Activated naive CD8-positive, alpha-beta T cell treated with anti-CD3 and anti-CD28 coated beads, Interleukin-2, amount 50 U/mL, for 24 hours (primary cell): Measurements from ENCODE around the gene ELOVL5.
A peak's percentile ranks its signal among the peaks of the same experiment; 100 is the strongest.

Experiments used
- ATAC-seq: fragments of 150-1000 bp; cut with Tn5 transposase; one replicate; pipeline ENCODE4 v1.10.0; 2021
- DNase-seq: peaks from one replicate; pipeline ENCODE4 v3.0.0; 2021
- H3K27ac Mint-ChIP-seq: one replicate; pipeline ENCODE4 v1.8.0; 2021; ENCODE audit warnings: mild to moderate bottlenecking, mixed read lengths
- H3K27me3 Mint-ChIP-seq: one replicate; pipeline ENCODE4 v1.8.0; 2021; ENCODE audit warnings: mixed read lengths
- H3K36me3 Mint-ChIP-seq: one replicate; pipeline ENCODE4 v1.8.0; 2021; ENCODE audit warnings: low read depth, mixed read lengths
- H3K4me1 Mint-ChIP-seq: one replicate; pipeline ENCODE4 v1.8.0; 2021; ENCODE audit warnings: mixed read lengths
- H3K4me3 Mint-ChIP-seq: one replicate; pipeline ENCODE4 v1.8.0; 2021; ENCODE audit warnings: mild to moderate bottlenecking, moderate library complexity, mixed read lengths
- H3K9me3 Mint-ChIP-seq: one replicate; pipeline ENCODE4 v1.8.0; 2021; ENCODE audit warnings: mixed read lengths

ELOVL5 gene

DNA sequence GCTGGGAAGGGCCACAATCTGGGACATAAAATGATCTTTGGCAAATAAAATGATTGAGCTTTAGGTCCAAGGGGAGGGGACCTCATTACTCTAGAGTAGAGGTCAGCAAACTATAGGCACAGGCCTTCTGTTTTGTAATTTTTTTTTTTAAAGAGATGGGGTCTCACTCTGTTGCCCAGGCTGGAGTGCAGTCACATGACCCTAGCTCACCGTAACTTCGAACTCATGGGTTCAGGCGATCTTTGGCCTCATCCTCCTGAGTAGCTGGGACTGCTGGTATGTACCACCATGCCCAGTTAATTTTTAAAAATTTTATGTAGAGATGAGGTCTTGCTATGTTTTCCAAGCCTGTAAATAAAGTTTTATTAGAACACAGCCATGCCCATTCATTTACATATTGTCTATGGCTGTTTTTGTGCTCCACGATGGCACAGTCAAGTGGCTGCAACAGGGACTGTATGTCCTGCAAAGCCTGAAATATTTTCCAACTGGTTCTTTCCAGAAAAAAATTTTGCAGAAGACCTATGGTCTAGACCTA lies 82.1 kb downstream of the ELOVL5 start:
- H3K36me3 Mint-ChIP-seq, result peaks cover 72% of the 10 kb centered on the region
- H3K27ac Mint-ChIP-seq, result no peak overlapping the region
- ATAC-seq (no peak), DNase-seq (no peak)
- no peaks in the 10 kb centered on the region for H3K27me3 Mint-ChIP-seq
- peaks cover 2% of the 10 kb centered on the region for H3K4me1 Mint-ChIP-seq
- H3K4me3 Mint-ChIP-seq, result no peak overlapping the region
- no peaks in the 10 kb centered on the region for H3K9me3 Mint-ChIP-seq

DNA sequence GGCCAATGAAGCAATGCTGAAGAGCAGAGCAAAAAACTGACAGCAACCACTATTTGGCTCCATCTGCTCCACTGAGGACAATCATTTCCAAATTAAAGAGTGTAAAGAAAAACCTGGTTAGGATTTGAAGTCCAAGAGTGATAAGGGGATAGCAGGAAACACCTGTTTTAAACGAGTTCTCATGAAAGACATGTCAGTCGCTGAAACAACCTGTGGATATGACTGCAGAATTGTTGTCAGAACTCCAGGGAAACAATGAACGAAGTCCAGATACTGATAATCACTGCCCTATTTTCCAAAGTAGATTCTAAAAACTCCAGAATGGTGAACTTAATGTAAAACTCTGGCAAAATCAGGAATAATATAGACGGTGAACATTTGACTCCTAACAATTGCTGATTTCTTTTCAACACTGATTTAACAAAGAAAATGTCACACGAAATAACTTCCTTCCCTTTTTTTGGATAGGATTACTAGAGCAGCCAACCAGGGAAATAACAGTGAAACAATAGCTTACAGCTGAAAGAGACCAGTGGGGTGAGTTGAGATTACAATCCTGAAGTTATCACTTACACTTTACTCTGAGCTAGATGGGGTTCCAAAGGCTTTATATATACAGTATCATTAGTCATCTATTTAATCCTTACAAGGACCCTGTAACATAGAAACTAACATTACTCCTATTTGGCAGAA lies 83.7 kb downstream of the ELOVL5 start:
- peaks cover 73% of the 10 kb centered on the region for H3K36me3 Mint-ChIP-seq
- H3K27ac Mint-ChIP-seq, result no peak overlapping the region
- DNase-seq (no peak), ATAC-seq (no peak)
- H3K4me1 Mint-ChIP-seq, result peaks cover 2% of the 10 kb centered on the region
- no peaks in the 10 kb centered on the region for H3K27me3 Mint-ChIP-seq
- no peaks in the 10 kb centered on the region for H3K9me3 Mint-ChIP-seq
- no peak overlapping the region for H3K4me3 Mint-ChIP-seq

DNA sequence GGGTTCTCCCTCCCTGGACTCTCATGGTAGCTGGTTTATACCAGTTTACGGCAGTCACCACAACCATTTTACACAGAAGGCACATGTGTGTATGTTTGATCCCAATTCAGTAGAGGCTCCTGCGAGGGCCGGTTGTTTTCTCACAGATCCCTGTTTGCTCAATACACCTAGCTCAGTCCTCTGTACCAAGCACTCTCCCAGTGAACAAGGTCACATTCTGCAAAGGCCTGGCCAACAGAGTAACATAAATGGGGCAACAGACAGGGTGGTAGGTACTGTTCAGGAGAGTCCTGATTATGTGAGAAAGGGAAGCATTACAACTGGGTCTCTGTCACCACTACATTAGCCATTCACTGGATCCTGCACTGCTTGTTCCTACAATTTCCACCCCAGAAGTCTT lies 84.4 kb downstream of the ELOVL5 start:
- DNase-seq, result no peak
- Mint-ChIP-seq H3K27me3 (no peaks in the 10 kb centered on the region), H3K9me3 (no peaks in the 10 kb centered on the region), H3K36me3 (peaks cover 75% of the 10 kb centered on the region), H3K4me1 (peaks cover 2% of the 10 kb centered on the region), H3K4me3 (no peak overlapping the region), H3K27ac (no peak overlapping the region)
- no peak for ATAC-seq

DNA sequence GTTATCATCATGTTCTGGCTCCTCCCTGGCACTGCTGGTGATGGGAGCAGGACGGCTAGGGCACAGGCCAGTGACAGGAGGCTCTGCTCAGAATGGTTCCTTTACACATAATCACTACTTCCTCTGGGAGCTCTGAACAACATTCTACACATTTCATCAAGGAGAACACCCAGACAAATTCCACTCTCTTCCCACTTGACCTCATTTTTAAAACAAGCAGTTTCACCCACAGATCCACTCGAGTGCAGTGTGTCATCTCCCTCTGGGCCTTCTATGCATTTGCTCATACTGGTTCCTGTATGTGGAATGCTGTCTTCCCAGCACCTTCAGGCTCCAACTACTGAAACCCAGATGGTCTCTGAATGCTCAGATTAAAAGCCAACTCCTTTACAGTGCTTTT lies 84.8 kb downstream of the ELOVL5 start:
- H3K27ac Mint-ChIP-seq, result no peak overlapping the region
- H3K4me3 Mint-ChIP-seq, result no peak overlapping the region
- peaks cover 75% of the 10 kb centered on the region for H3K36me3 Mint-ChIP-seq
- H3K4me1 Mint-ChIP-seq, result peaks cover 2% of the 10 kb centered on the region
- H3K9me3 Mint-ChIP-seq, result no peaks in the 10 kb centered on the region
- DNase-seq (no peak), ATAC-seq (no peak)
- H3K27me3 Mint-ChIP-seq, result no peaks in the 10 kb centered on the region

DNA sequence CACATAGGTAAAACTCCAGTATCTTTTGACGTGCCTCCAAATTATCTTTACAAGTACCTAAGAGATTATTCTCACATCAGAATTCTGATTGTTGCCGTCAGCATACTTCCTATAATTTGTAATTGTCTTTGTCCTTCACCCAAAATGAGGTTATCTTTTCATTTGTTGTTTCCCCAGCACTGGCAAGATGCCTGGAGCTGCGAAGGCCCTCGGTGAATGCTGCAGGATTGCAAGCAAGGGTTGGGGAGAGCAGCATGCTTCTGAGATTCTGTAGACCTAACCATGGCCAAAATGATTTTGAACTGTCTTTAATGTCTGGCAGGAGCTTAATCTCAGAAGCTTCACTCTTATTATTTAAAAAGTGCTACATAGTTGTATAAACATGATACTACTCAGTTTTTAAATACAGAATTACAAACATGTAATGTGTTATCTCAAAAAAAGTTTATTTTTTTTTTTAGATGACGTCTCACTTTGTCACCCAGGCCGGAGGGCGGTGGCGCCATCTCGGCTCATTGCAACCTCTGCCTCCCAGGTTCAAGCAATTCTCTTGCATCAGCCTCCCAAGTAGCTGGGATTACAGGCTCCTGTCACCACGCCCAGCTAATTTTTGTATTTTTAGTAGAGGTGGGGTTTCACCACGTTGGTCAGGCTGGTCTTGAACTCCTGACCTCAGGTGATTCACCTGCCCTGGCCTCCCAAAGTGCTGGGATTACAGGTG lies 88.7 kb downstream of the ELOVL5 start:
- Mint-ChIP-seq H3K9me3 (no peaks in the 10 kb centered on the region), H3K27ac (no peak overlapping the region), H3K27me3 (no peaks in the 10 kb centered on the region), H3K36me3 (peaks cover 62% of the 10 kb centered on the region), H3K4me1 (peaks cover 2% of the 10 kb centered on the region), H3K4me3 (no peak overlapping the region)
- no peak for DNase-seq
- no peak for ATAC-seq

DNA sequence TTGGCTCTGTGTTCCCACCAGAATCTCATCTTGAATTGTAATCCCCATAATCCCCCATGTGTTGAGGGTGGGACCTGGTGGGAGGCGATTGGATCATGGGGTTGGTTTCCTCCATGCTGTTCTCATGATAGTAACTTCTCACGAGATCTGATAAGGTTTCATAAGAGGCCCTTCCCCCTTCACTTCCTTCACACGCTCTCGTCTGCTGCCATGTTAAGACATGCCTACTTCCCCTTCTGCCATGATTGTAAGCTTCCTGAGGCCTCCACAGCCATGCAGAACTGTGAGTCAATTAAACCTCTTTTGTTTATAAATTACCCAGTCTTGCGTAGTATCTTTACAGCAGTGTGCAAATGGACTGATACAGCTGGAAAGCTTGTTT lies 90.0 kb downstream of the ELOVL5 start:
- Mint-ChIP-seq H3K27me3 (no peaks in the 10 kb centered on the region), H3K9me3 (no peaks in the 10 kb centered on the region), H3K4me1 (peaks cover under 1% of the 10 kb centered on the region), H3K4me3 (no peak overlapping the region), H3K27ac (no peak overlapping the region), H3K36me3 (peaks cover 54% of the 10 kb centered on the region)
- DNase-seq, result no peak
- no peak for ATAC-seq

DNA sequence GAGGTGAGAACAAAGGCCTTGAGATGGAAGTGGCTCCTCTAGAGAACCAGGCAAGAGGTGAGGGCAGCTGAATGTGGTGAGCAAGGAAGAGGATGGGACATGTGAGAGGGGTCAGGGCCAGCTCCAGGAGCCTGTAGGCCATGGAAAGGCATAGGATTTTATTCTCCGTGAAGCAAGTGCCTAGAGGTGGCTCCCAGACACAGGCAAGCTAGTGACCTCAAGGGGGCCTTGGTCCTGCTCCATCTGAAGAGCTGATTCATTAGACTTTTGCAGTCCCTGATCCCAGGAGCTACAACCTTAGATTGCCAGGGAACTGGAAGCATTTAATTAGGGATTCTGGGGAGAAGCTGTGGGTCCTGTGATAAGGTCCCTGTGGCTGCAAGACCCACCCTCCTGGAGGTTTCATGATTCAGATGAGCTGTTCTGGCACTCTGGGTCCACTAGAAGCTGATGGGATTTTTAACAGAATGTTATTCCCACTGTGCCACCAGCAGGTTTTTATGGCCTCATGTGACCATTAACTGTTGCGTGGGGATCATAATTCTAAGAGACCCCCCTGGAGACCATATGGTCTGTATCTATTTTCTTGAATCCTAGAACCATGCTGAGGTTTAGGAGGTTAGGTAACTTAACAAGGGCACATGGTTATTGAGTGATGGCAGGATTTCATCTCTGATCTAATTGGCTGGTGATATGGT lies 90.5 kb downstream of the ELOVL5 start:
- Mint-ChIP-seq H3K27me3 (no peaks in the 10 kb centered on the region), H3K4me1 (no peaks in the 10 kb centered on the region), H3K4me3 (no peak overlapping the region), H3K36me3 (peaks cover 51% of the 10 kb centered on the region), H3K27ac (no peak overlapping the region), H3K9me3 (no peaks in the 10 kb centered on the region)
- ATAC-seq (no peak), DNase-seq (no peak)

DNA sequence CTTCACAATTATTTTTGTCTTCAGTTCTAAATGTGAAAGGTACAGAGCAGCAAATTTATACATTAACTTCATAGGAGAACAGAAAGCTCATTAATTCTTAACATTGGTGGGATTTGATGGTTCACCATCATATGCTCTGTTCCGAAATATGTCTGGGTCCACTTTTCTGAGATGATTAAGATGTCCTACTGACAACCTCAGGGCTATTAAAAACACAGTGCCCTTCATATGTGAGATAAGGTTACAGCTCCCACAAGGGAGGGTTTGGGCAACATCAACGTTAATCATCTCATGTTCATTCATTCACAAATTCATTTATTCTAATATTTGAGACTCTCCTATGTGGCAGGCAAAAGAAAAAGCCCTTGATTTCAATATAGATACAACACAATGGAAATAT lies 91.2 kb downstream of the ELOVL5 start:
- no peaks in the 10 kb centered on the region for H3K4me1 Mint-ChIP-seq
- H3K27ac Mint-ChIP-seq, result no peak overlapping the region

DNA sequence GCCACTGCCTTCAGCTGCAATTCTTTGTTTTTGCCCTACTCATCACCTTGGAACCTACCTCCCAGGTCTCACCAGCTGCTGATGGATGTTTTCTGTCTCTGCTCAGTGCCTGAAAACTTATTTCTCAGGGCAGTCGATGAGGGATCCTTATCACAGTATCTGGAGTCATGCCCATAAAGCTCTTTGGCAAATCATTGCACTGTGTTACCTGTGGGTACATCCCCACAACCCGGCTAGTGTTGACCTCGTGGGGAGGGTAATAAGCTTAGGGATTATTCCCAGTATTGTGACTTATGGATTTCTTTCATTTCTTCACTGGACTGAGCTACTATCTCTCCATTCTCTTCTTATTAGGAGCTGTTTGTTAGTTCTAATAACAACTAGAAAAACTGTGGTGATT lies 91.7 kb downstream of the ELOVL5 start:
- Mint-ChIP-seq H3K9me3 (no peaks in the 10 kb centered on the region), H3K27ac (peak overlapping the region; percentile 1), H3K4me3 (no peak overlapping the region), H3K36me3 (peaks cover 44% of the 10 kb centered on the region), H3K4me1 (peaks cover 2% of the 10 kb centered on the region), H3K27me3 (no peaks in the 10 kb centered on the region)
- DNase-seq (no peak), ATAC-seq (no peak)

More for the DNA sequence above, 91.2 kb downstream of the ELOVL5 start:
- H3K36me3 Mint-ChIP-seq, result peaks cover 49% of the 10 kb centered on the region
- no peak overlapping the region for H3K4me3 Mint-ChIP-seq
- ATAC-seq (no peak), DNase-seq (no peak)
- no peaks in the 10 kb centered on the region for H3K9me3 Mint-ChIP-seq
- no peaks in the 10 kb centered on the region for H3K27me3 Mint-ChIP-seq

DNA sequence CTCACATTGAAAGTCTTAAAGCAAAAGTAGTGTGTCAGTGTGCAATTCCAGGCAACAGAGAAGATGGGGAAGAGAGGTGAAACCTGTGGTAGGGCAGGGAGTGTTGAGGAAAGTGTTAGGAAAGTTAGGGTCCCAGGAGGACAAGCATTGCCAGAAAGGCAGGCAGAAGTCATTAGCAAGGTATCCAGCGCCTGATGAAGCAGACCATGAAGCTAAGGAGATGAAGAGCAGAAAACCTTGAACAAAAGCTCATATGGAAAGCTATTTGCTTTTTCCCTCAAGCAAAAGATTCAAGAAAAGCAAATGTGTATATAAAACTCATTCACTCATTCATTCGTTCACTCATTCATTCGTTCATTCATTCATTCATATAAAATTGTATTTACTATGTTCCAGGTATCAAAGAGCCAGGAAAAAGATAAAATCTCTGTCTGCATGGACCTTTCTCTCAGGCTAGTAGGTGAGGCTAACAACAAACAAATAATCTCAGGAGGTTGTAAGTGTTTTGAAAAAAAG lies 96.5 kb downstream of the ELOVL5 start:
- Mint-ChIP-seq H3K4me1 (peaks cover 7% of the 10 kb centered on the region), H3K4me3 (no peak overlapping the region), H3K27ac (no peak overlapping the region), H3K9me3 (no peaks in the 10 kb centered on the region), H3K36me3 (peaks cover 8% of the 10 kb centered on the region), H3K27me3 (no peaks in the 10 kb centered on the region)
- ATAC-seq (no peak), DNase-seq (no peak)

DNA sequence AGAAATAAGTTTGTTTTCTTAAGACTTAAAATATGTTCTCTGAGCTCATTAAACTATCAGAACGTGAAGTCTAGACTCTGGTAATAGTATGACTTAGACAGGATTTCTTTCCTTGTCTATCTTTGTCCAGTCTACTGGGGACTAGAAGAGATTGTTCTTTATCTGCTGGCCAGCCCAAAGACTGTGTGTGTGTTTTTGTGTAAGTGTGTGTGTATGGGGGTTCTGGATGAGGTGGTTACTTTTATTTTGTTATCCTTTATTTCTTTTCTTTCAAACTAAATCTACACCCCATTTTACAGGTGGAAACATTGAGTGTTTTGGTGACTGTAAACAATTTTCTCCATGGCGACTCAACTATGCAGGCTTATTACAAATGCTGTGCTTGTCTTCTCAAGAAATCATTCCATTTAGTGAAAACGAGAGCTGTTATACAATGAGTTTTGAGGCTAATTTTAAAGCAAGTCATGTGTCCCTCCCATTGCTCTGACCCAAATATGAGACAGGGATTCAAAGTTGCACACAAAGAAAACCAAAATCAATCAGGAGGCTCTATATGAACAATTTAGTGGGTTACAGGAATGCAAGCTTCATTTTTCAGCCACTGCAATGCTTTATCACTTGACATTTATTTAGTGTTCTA lies 97.6 kb downstream of the ELOVL5 start:
- no peak overlapping the region for H3K27ac Mint-ChIP-seq
- H3K4me1 Mint-ChIP-seq, result peaks cover 7% of the 10 kb centered on the region
- H3K27me3 Mint-ChIP-seq, result no peaks in the 10 kb centered on the region
- H3K36me3 Mint-ChIP-seq, result peaks cover 4% of the 10 kb centered on the region
- H3K9me3 Mint-ChIP-seq, result no peaks in the 10 kb centered on the region
- no peak overlapping the region for H3K4me3 Mint-ChIP-seq
- DNase-seq (no peak), ATAC-seq (no peak)

DNA sequence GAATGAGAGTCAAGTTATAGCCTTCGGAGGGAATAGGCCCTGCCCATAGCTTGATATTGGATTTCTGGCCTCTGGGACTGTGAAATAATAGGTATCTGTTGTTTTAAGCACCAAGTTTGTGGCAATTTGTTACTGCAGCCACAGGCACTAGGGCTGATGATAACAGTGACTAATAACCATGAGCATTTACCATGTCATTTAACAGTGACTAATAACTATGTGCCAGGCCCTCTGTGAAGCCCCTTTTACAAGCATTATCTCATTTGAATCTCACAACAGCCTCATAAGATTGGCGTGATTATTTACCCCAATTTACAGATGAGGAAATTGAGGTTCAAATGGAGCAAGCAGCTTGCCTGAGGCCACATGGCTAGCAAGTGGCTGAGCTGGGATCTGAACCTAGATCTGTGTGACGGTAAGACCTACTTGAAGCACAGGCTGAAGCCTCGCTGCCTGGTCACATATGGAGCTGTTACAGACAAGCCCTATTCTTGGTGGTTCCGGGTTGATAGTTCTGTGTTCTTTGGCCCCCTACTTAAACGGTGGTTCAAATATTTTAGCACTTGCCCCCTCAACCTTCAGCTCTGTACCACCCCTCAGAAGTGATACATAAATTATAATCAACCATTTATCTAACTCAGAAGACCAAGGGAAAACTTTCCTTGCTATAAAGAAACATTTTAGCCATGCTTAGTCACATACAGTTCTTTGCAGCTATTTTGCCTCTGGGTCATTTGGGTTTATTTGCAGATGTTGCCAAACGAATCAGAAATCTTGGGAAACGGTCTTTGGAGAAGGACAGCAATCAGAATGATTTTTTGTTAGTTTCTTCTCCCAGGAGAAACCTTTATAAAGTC lies 98.3 kb downstream of the ELOVL5 start:
- H3K4me1 Mint-ChIP-seq, result peaks cover 8% of the 10 kb centered on the region
- no peaks in the 10 kb centered on the region for H3K9me3 Mint-ChIP-seq
- peaks cover 4% of the 10 kb centered on the region for H3K36me3 Mint-ChIP-seq
- no peak overlapping the region for H3K4me3 Mint-ChIP-seq
- ATAC-seq, result peak; percentile 54
- DNase-seq, result no peak
- H3K27ac Mint-ChIP-seq, result no peak overlapping the region
- no peaks in the 10 kb centered on the region for H3K27me3 Mint-ChIP-seq

DNA sequence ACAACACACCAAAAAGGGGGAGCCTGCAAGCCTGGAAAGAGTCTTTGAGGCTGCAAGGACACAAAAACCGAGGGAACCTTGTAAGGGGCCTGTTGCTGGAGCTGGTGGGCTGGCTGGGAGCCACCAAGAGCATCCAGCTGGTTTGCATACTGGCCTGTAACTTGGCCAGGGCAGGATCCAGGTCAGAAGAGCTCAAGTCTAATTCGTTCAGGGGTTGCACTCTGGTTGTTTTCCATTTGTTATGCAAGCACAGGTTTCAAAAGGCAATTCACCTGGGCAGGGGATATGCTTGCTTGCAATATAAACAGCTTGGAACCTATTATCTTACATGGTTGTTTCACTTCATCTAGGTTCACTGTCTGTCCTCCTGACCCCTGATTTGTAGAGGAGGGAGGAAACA lies 101.8 kb downstream of the ELOVL5 start:
- no peaks in the 10 kb centered on the region for H3K27me3 Mint-ChIP-seq
- ATAC-seq, result no peak
- H3K27ac Mint-ChIP-seq, result no peak overlapping the region
- H3K9me3 Mint-ChIP-seq, result no peaks in the 10 kb centered on the region
- peaks cover 3% of the 10 kb centered on the region for H3K36me3 Mint-ChIP-seq
- peaks cover 24% of the 10 kb centered on the region for H3K4me1 Mint-ChIP-seq
- no peak overlapping the region for H3K4me3 Mint-ChIP-seq
- DNase-seq, result no peak

DNA sequence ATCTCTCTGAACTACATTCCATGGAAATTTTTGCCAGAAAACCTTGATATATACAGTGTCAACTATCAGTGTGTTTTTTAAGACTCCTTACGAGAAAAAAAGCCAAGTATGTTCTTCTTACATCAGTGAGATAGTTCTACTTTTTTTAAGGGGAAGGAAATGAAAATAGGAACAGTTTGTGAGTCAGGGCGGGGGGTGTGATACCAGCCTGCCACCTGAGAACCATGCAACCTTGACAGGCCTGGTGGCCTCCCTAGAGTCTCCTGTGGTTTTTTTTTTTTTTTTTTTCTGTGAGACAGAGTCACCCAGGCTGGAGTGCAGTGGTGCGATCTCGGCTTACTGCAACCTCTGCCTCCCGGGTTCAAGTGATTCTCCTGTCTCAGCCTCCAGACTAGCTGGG lies 103.8 kb downstream of the ELOVL5 start:
- no peak overlapping the region for H3K27ac Mint-ChIP-seq
- ATAC-seq, result peak; percentile 67
- DNase-seq, result no peak
- H3K27me3 Mint-ChIP-seq, result no peaks in the 10 kb centered on the region
- H3K4me1 Mint-ChIP-seq, result peaks cover 39% of the 10 kb centered on the region
- H3K9me3 Mint-ChIP-seq, result peaks cover 5% of the 10 kb centered on the region
- H3K4me3 Mint-ChIP-seq, result no peak overlapping the region
- peaks cover 5% of the 10 kb centered on the region for H3K36me3 Mint-ChIP-seq
